Stomach (tissue), 9 donors: ENCODE measurements around the gene TLE2. TPM values are rescaled to one million over a fixed set of nuclear protein-coding genes. Genes with fewer than 3 reads are reported as not detected.

Source experiments
- DNase-seq, 2 donors: peaks; one replicate each; pipeline versions ENCODE4 v3.0.0 to v3.0.0-alpha.2; 2013 to 2019
- H3K27ac ChIP-seq, 5 donors: fragments of 200-600 bp in 4 of 5; sonication (generic) in 4 of 5; one replicate each; pipeline ENCODE4 v1.5.1; 2013 to 2019; ENCODE audit warnings: mild to moderate bottlenecking in 1 of 5, moderate library complexity in 1 of 5
- H3K27me3 ChIP-seq, 3 donors: fragments of 200-600 bp; sonication (generic); one replicate each; pipeline ENCODE4 v1.5.1; 2017 to 2019; ENCODE audit warnings: mixed run types in 1 of 3
- H3K36me3 ChIP-seq, 4 donors: fragments of 200-600 bp; sonication (generic); 1 replicate in 3 of 4; 2 replicates in 1 of 4; pipeline ENCODE4 v1.5.1; 2016 to 2019
- H3K4me1 ChIP-seq, 4 donors: fragments of 200-600 bp; sonication (generic); one replicate each; pipeline ENCODE4 v1.5.1; 2016 to 2019
- H3K4me3 ChIP-seq, 4 donors: fragments of 200-600 bp; sonication (generic) in 3 of 4; one replicate each; pipeline ENCODE4 v1.5.1; 2016 to 2019; ENCODE audit warnings: mild to moderate bottlenecking in 1 of 4
- H3K9me3 ChIP-seq, 4 donors: fragments of 200-600 bp; sonication (generic); one replicate each; pipeline ENCODE4 v1.5.1; 2016 to 2019
- CTCF ChIP-seq, 7 experiments: fragments of 450-650 bp in 4 of 7; fragments of 200-600 bp in 3 of 7; sonication (generic) in 3 of 7; IDR thresholded peaks; one replicate each; pipeline ENCODE4 v1.5.1; 2016 to 2019; ENCODE audit warnings: antibody characterized with exemption in 7 of 7, control low read depth in 2 of 7, mild to moderate bottlenecking in 1 of 7
- EP300 ChIP-seq: sonication (generic); formaldehyde crosslinking; IDR thresholded peaks from one replicate; pipeline ENCODE4 v1.6.1; 2017; ENCODE audit warnings: antibody characterized with exemption
- POLR2A ChIP-seq, 4 donors: fragments of 450-650 bp; IDR thresholded peaks; one replicate each; pipeline ENCODE4 v1.6.1; 2016; ENCODE audit warnings: antibody characterized with exemption in 4 of 4, control low read depth in 2 of 4, mild to moderate bottlenecking in 1 of 4, moderate library complexity in 1 of 4
- POLR2AphosphoS5 ChIP-seq, 3 donors: sonication (generic); formaldehyde crosslinking; IDR thresholded peaks; one replicate each; pipeline ENCODE4 v1.6.1; 2016; ENCODE audit warnings: antibody characterized with exemption in 3 of 3
- WGBS, 5 donors: extraction: QIAGEN DNeasy Blood & Tissue Kit in 3 of 5; methylation state at CpG; one replicate each; pipeline versions ENCODE4 v1.1.5 to v1.1.7; 2013 to 2018; 5-methylcytosine and 5-hydroxymethylcytosine counted together
- intact Hi-C: fragments of 100-400 bp; cut with DNase I; formaldehyde crosslinking; loops from one replicate; pipeline ENCODE4 v1.15.1; 2023; ENCODE audit warnings: low total_unique reads
- polyA plus RNA-seq, 3 donors: library from polyadenylated mRNA; stranded (reverse); fragments of 200-250 nt; gene quantifications; one replicate each; pipeline ENCODE4 v1.2.3, GENCODE V29; 2013
- total RNA-seq, 5 donors: library from RNA; depleted of rRNA; stranded (reverse); fragments of >200 nt; gene quantifications; one replicate each; pipeline versions ENCODE4 v1.1.0 to v1.2.3, GENCODE V29; 2014 to 2016
- donor health status: healthy with polysubstance abuse.
- donor health status: Bipolar disorder and iron deficiency.
- donor health status: healthy.

The TLE2 gene
- total and polyA plus RNA-seq, 8 donors, result 13.8 to 92.9 (median 23.8) TPM

DNA sequence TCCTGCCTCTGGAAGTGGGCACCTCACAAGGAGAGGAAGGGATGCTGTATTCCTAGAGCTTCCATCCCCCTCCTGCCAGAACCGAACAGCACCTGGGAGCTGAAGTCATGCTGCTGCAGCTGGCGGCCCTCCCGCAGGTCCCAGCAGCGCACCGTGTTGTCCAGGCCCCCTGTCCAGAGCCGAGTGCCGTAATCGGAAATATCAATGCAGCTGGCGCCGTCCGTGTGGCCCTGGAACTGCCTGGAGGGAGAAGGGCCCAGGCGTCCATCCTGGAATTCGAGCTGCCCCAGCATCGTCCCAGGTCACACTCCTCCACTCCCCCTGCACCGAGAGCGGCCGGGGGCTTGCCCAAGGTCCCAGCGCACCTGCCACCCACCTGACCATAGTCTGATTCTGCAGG is 23.7 kb downstream of the TLE2 start:
- H3K4me3 ChIP-seq, result no peak overlapping the region
- intact Hi-C loops, result no loop called here
- H3K27ac ChIP-seq, result no peak overlapping the region
- H3K27me3 ChIP-seq, result no peaks in the 10 kb centered on the region
- H3K9me3 ChIP-seq, result no peaks in the 10 kb centered on the region
- no peak for TF ChIP-seq POLR2AphosphoS5 (IDR thresholded peaks at IDR 0.05)
- TF ChIP-seq CTCF (IDR thresholded peaks at IDR 0.05), result no peak
- TF ChIP-seq POLR2A (IDR thresholded peaks at IDR 0.05), result no peak
- no peak for TF ChIP-seq EP300
- H3K36me3 ChIP-seq, result peaks cover 0 to 94% (median 80%) of the 10 kb centered on the region in 4 donors
- H3K4me1 ChIP-seq, result no peaks in the 10 kb centered on the region
- no peak for DNase-seq
- WGBS, 5 donors, result 89 to 94% (median 93%) methylated on average over 14 to 18 of the region's 18 CpGs

- Histone ChIP-seq H3K4me1 (no peaks in the 10 kb centered on the region), H3K27me3 (no peaks in the 10 kb centered on the region), H3K9me3 (no peaks in the 10 kb centered on the region), H3K27ac (no peak overlapping the region), H3K36me3 (peaks cover 0 to 94% (median 77%) of the 10 kb centered on the region in 4 donors), H3K4me3 (no peak overlapping the region)
- DNase-seq, result no peak
- no peak for TF ChIP-seq POLR2AphosphoS5 (IDR thresholded peaks at IDR 0.05)
- no peak for TF ChIP-seq CTCF (IDR thresholded peaks at IDR 0.05)
- TF ChIP-seq POLR2A (IDR thresholded peaks at IDR 0.05), result no peak
- no peak for TF ChIP-seq EP300
- WGBS, 5 donors, result 71 to 98% (median 95%) methylated on average over 4 of the region's 4 CpGs
- intact Hi-C loops, result no loop called here
Measured at GRCh38 chr19:3004522-3004921, 24.6 kb downstream of the TLE2 start.

- Histone ChIP-seq H3K27me3 (no peaks in the 10 kb centered on the region), H3K9me3 (no peaks in the 10 kb centered on the region), H3K36me3 (peaks cover 0 to 95% (median 76%) of the 10 kb centered on the region in 4 donors), H3K4me3 (no peak overlapping the region), H3K27ac (no peak overlapping the region), H3K4me1 (no peaks in the 10 kb centered on the region)
- WGBS, 5 donors, result 78 to 93% (median 88%) methylated on average over 6 to 7 of the region's 7 CpGs
- DNase-seq, result no peak
- intact Hi-C loops, result no loop called here
- TF ChIP-seq POLR2AphosphoS5 (IDR thresholded peaks at IDR 0.05), result no peak
- TF ChIP-seq CTCF (IDR thresholded peaks at IDR 0.05), result no peak
- no peak for TF ChIP-seq EP300
- no peak for TF ChIP-seq POLR2A (IDR thresholded peaks at IDR 0.05)
Measured at GRCh38 chr19:3003046-3003445, 26.0 kb downstream of the TLE2 start.

DNA sequence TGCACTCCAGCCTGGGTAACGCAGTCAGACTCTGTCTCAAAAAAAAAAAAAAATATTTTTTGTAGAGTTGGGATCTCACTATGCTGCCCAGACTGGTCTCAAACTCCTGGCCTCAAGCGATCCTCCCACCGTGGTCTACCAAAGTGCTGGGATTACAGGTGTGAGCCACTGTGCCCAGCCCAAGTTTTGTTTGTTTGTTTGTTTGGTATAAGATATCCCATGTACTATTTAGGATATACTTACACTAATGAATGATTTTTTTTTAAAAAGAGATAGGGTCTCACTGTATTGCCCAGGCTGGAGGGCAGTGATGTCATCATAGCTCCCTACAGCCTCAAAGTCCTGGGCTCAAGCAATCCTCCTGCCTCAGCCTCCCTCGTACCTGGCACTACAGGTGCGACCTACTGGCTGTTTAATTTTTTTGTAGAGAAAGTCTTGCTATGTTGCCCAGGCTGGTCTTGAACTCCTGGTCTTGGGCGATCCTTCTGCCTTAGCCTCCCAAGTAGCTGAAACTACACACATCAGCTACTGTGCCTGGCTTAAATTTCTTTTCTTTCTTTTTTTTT is 27.8 kb downstream of the TLE2 start:
- H3K27me3 ChIP-seq, result no peaks in the 10 kb centered on the region
- no peak overlapping the region for H3K27ac ChIP-seq
- no peaks in the 10 kb centered on the region for H3K4me1 ChIP-seq
- DNase-seq, result no peak
- H3K4me3 ChIP-seq, result no peak overlapping the region
- TF ChIP-seq CTCF (IDR thresholded peaks at IDR 0.05) (no peak), POLR2A (IDR thresholded peaks at IDR 0.05) (no peak), POLR2AphosphoS5 (IDR thresholded peaks at IDR 0.05) (no peak), EP300 (no peak)
- 95 to 99% (median 96%) methylated on average over 6 of the region's 6 CpGs for WGBS, 5 donors
- intact Hi-C loops, result no loop called here
- peaks cover 0 to 87% (median 66%) of the 10 kb centered on the region in 4 donors for H3K36me3 ChIP-seq
- H3K9me3 ChIP-seq, result no peaks in the 10 kb centered on the region
